BLaER1 treated with 17β-estradiol and CSF1 and Interleukin-3, amounts not matched to agents 10 nM and 100 nM (cell line): ENCODE measurements around the gene SARDH.

Source experiments
- H3K27ac ChIP-seq, 11 experiments: shearing (Covaris generic); formaldehyde crosslinking; 2 replicates each; pipeline ENCODE4 v1.8.1; 2022
- H3K27me3 ChIP-seq, 11 experiments: shearing (Covaris generic); formaldehyde crosslinking; 2 replicates each; pipeline ENCODE4 v1.8.1; 2022
- H3K36me3 ChIP-seq, 11 experiments: shearing (Covaris generic); formaldehyde crosslinking; 2 replicates each; pipeline ENCODE4 v1.8.1; 2022
- H3K4me1 ChIP-seq, 10 experiments: shearing (Covaris generic); formaldehyde crosslinking; 2 replicates each; pipeline ENCODE4 v1.8.1; 2022
- H3K4me2 ChIP-seq, 11 experiments: shearing (Covaris generic); formaldehyde crosslinking; 2 replicates each; pipeline ENCODE4 v1.8.1; 2022
- H3K4me3 ChIP-seq, 10 experiments: shearing (Covaris generic); formaldehyde crosslinking; 2 replicates each; pipeline ENCODE4 v1.8.1; 2022
- H3K9ac ChIP-seq, 11 experiments: shearing (Covaris generic); formaldehyde crosslinking; 2 replicates each; pipeline ENCODE4 v1.8.1; 2022
- H3K9me3 ChIP-seq, 11 experiments: shearing (Covaris generic); formaldehyde crosslinking; replicated peaks in 1 of 11; 2 replicates each; pipeline ENCODE4 v1.8.1; 2022
- H4K20me1 ChIP-seq, 11 experiments: shearing (Covaris generic); formaldehyde crosslinking; 2 replicates each; pipeline ENCODE4 v1.8.1; 2022
- Cebpa-rat ChIP-seq, 11 experiments: shearing (Covaris generic); IDR thresholded peaks; 2 replicates each; pipeline ENCODE4 v1.8.1; 2022

Gene SARDH

GRCh38 chr9:133763272-133764183 lies 25.4 kb upstream of the SARDH start:
- Histone ChIP-seq H4K20me1 (no peaks in the 10 kb centered on the region; a peak in 1 of 22 replicates), H3K9ac (no peak overlapping the region), H3K36me3 (peaks cover 45 to 69% (median 59%) of the 10 kb centered on the region in 11 experiments), H3K27ac (no peak overlapping the region), H3K4me3 (no peak overlapping the region), H3K9me3 (peaks cover 19 to 25% (median 20%) of the 10 kb centered on the region in 11 experiments), H3K27me3 (no peaks in the 10 kb centered on the region), H3K4me2 (no peak overlapping the region), H3K4me1 (peaks cover 0 to 2% (median 0%) of the 10 kb centered on the region in 10 experiments; a peak in 5 of 20 replicates)
- no peak for TF ChIP-seq Cebpa-rat (IDR thresholded peaks at IDR 0.05)

- Histone ChIP-seq H3K9me3 (peaks cover 10 to 17% (median 11%) of the 10 kb centered on the region in 11 experiments), H3K36me3 (peaks cover 36 to 60% (median 50%) of the 10 kb centered on the region in 11 experiments), H3K9ac (no peak overlapping the region), H3K27ac (no peak overlapping the region), H3K27me3 (no peaks in the 10 kb centered on the region), H4K20me1 (no peaks in the 10 kb centered on the region; a peak in 1 of 22 replicates), H3K4me3 (no peak overlapping the region), H3K4me2 (no peak overlapping the region), H3K4me1 (peaks cover 0 to 8% (median 0%) of the 10 kb centered on the region in 10 experiments; a peak in 8 of 20 replicates)
- no peak for TF ChIP-seq Cebpa-rat (IDR thresholded peaks at IDR 0.05)
These were observed 24.5 kb upstream of the SARDH start for GRCh38 chr9:133762488-133763271.

DNA sequence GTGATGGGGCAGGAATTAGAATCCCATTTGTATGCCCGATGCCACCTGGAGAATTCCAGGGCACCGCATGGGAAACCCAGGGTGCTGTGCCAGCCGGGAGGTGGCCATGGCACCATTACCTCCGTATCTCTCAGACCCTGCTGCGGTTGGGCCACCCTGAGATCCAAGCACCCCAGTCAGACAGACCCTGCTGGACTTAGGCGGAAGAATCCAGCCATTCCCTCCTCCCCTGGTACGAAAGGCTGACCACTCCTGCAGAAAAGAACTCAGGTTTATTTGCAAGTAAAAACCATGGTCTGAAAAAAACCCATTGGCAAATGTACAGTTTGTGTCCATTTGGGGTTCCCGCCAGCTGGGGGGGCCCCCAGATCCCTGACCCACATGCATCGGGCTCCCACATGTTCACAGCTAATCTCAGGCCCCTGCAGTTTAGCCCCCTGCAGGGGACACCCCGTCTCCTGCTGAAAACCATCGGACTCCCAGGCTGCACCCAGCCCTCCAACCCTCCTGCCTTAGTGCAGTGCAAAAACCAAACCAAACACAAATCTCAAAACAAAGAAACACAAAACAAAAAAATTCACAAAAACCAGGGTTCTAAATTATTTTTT lies 23.6 kb upstream of the SARDH start:
- no peak overlapping the region for H3K4me3 ChIP-seq
- H3K9me3 ChIP-seq = peaks cover 1 to 7% (median 2%) of the 10 kb centered on the region in 11 experiments; a peak in 20 of 22 replicates
- H3K27ac ChIP-seq = no peak overlapping the region
- peaks cover 0 to 9% (median 3%) of the 10 kb centered on the region in 10 experiments; a peak in 8 of 20 replicates for H3K4me1 ChIP-seq
- H3K9ac ChIP-seq = no peak overlapping the region
- H3K36me3 ChIP-seq = peaks cover 27 to 51% (median 41%) of the 10 kb centered on the region in 11 experiments
- no peaks in the 10 kb centered on the region for H3K27me3 ChIP-seq
- TF ChIP-seq Cebpa-rat (IDR thresholded peaks at IDR 0.05) = no peak
- H4K20me1 ChIP-seq = no peaks in the 10 kb centered on the region; a peak in 1 of 22 replicates
- H3K4me2 ChIP-seq = no peak overlapping the region

- H3K27ac ChIP-seq = no peak overlapping the region
These were observed 22.6 kb upstream of the SARDH start for GRCh38 chr9:133760713-133761290.

GRCh38 chr9:133759946-133760345 lies 21.8 kb upstream of the SARDH start:
- no peak overlapping the region for H3K4me2 ChIP-seq
- no peaks in the 10 kb centered on the region; a peak in 1 of 22 replicates for H3K9me3 ChIP-seq
- no peaks in the 10 kb centered on the region for H3K27me3 ChIP-seq
- no peaks in the 10 kb centered on the region; a peak in 1 of 22 replicates for H4K20me1 ChIP-seq
- H3K9ac ChIP-seq = no peak overlapping the region
- peaks cover 4 to 14% (median 7%) of the 10 kb centered on the region in 10 experiments for H3K4me1 ChIP-seq
- H3K36me3 ChIP-seq = peaks cover 17 to 33% (median 28%) of the 10 kb centered on the region in 11 experiments; a peak in 21 of 22 replicates
- no peak overlapping the region for H3K27ac ChIP-seq
- H3K4me3 ChIP-seq = no peak overlapping the region
- no peak for TF ChIP-seq Cebpa-rat (IDR thresholded peaks at IDR 0.05)

More at GRCh38 chr9:133760713-133761290, 22.6 kb upstream of the SARDH start:
- H3K4me3 ChIP-seq = no peak overlapping the region
- H3K9ac ChIP-seq = no peak overlapping the region
- no peak overlapping the region for H3K4me2 ChIP-seq
- TF ChIP-seq Cebpa-rat (IDR thresholded peaks at IDR 0.05) = no peak
- no peaks in the 10 kb centered on the region; a peak in 1 of 22 replicates for H4K20me1 ChIP-seq
- H3K4me1 ChIP-seq = peaks cover 0 to 9% (median 3%) of the 10 kb centered on the region in 10 experiments; a peak in 8 of 20 replicates
- H3K9me3 ChIP-seq = peaks cover 0 to 4% (median 0%) of the 10 kb centered on the region in 11 experiments; a peak in 3 of 22 replicates
- peaks cover 23 to 42% (median 37%) of the 10 kb centered on the region in 11 experiments; a peak in 21 of 22 replicates for H3K36me3 ChIP-seq
- no peaks in the 10 kb centered on the region for H3K27me3 ChIP-seq

DNA sequence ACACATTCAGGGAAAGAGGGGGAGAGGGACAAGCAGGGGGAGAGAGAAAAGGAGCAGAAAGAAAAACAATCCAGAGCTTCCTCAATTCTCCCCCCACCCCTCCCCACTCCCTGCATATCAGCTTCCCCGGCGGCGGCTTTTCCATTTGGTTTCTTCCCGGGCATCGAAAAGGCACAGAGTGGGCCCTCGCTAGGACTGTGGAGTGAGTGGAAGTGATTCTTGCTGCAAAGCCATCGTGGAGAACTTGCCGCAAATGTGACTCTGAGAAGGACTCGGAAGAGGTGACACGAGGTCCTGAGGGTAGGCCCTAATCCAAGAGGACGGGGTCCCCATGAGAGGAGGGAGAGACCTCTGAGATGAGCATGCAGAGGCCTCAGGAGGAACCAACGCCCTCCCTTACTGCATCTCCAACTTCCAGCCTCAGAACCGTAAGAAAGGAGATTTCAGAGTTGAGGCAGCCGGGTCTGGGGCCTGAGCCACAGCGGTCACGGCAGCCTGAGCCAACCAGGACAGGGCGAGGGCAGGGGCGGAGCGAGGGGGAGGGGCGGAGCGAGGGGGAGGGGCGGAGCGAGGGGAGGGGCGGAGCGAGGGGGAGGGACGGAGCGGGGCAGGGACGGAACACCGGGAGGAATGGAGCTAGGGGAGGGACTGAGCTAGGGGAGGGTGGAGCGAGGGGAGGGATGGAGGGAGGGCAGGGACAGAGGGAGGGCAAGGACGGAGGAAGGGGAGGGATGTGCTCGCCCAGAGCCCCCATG lies 21.2 kb upstream of the SARDH start:
- H3K9me3 ChIP-seq = peaks cover 0 to 3% (median under 1%) of the 10 kb centered on the region in 11 experiments; a peak in 7 of 22 replicates
- H3K27ac ChIP-seq = no peak overlapping the region
- no peaks in the 10 kb centered on the region for H3K27me3 ChIP-seq
- peaks cover 12 to 28% (median 22%) of the 10 kb centered on the region in 11 experiments; a peak in 19 of 22 replicates for H3K36me3 ChIP-seq
- TF ChIP-seq Cebpa-rat (IDR thresholded peaks at IDR 0.05) = no peak
- peaks cover 10 to 20% (median 14%) of the 10 kb centered on the region in 10 experiments for H3K4me1 ChIP-seq
- no peaks in the 10 kb centered on the region; a peak in 1 of 22 replicates for H4K20me1 ChIP-seq
- H3K9ac ChIP-seq = no peak overlapping the region
- no peak overlapping the region for H3K4me3 ChIP-seq
- H3K4me2 ChIP-seq = no peak overlapping the region

DNA sequence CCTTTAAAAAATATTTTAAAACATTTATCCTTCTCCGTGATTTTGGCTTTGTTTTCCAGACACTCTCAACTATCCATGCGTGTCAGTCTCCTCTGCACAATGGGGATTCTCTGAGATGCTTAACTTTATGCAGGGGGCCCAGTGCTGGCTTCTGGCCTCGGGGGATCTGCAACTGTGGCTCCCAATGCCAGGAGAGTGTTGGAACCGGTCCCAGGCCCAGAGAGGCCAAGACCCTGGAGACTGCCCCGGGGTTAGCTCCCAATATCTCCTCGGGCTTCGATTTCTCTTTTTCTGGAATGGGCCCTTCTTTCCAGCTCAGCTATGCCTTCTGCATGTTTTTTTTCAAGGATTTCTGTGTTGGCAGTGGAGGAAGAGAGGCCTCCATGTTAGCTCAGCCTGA lies 20.1 kb upstream of the SARDH start:
- H3K4me2 ChIP-seq = no peak overlapping the region
- no peak overlapping the region for H3K9ac ChIP-seq
- no peaks in the 10 kb centered on the region for H3K27me3 ChIP-seq
- H3K4me1 ChIP-seq = peaks cover 12 to 25% (median 18%) of the 10 kb centered on the region in 10 experiments
- no peaks in the 10 kb centered on the region; a peak in 1 of 22 replicates for H4K20me1 ChIP-seq
- no peak overlapping the region for H3K27ac ChIP-seq
- H3K36me3 ChIP-seq = peaks cover under 1 to 17% (median 11%) of the 10 kb centered on the region in 11 experiments; a peak in 15 of 22 replicates
- H3K9me3 ChIP-seq = peaks cover 0 to 13% (median 11%) of the 10 kb centered on the region in 11 experiments; a peak in 13 of 22 replicates
- H3K4me3 ChIP-seq = no peak overlapping the region
- no peak for TF ChIP-seq Cebpa-rat (IDR thresholded peaks at IDR 0.05)
